Activated T-helper 1 cell treated with anti-CD3 and anti-CD28 coated beads, Interleukin-12 subunit alpha, Interleukin-12 subunit beta, Interleukin-2, Interleukin-4 antibody, amounts not matched to agents 30 ng/mL and 10 ng/mL and 1 ng/mL, durations not matched to agents 14 hours and 24 hours and 36 hours (primary cell): ENCODE data around the gene IFT88. TPM values are rescaled to one million over a fixed set of nuclear protein-coding genes. Genes with fewer than 3 reads are reported as not detected.

ENCODE experiments used
- DNase-seq: peaks from one replicate; pipeline ENCODE4 v3.0.0; 2021; ENCODE audit warnings: low spot score
- H3K27ac Mint-ChIP-seq: one replicate; pipeline ENCODE4 v1.8.0; 2021; ENCODE audit warnings: mild to moderate bottlenecking, mixed read lengths
- H3K27me3 Mint-ChIP-seq: one replicate; pipeline ENCODE4 v1.8.0; 2022; ENCODE audit warnings: mild to moderate bottlenecking, moderate library complexity, mixed read lengths; ENCODE audit not compliant: insufficient read depth
- H3K36me3 Mint-ChIP-seq: one replicate; pipeline ENCODE4 v1.8.0; 2021; ENCODE audit warnings: low read depth, mixed read lengths
- H3K4me1 Mint-ChIP-seq: one replicate; pipeline ENCODE4 v1.8.0; 2021; ENCODE audit warnings: low read depth, mixed read lengths
- H3K4me3 Mint-ChIP-seq: one replicate; pipeline ENCODE4 v1.8.0; 2021; ENCODE audit warnings: mild to moderate bottlenecking, moderate library complexity, mixed read lengths
- H3K9me3 Mint-ChIP-seq: one replicate; pipeline ENCODE4 v1.8.0; 2021; ENCODE audit warnings: mixed read lengths
- intact Hi-C: fragments of 100-400 bp; cut with micrococcal nuclease; formaldehyde crosslinking; loops from one replicate; pipeline ENCODE4 v1.15.1; 2024
- total RNA-seq: library from RNA; stranded (reverse); gene quantifications from 2 replicates; pipeline ENCODE4 v1.2.3, GENCODE V29; 2022

IFT88 gene
- total RNA-seq, 1 donor from 2014 or later = 1.5 TPM

GRCh38 chr13:20573636-20574035, 6.7 kb downstream of the IFT88 start:
- Mint-ChIP-seq H3K27ac (no peak overlapping the region), H3K4me3 (no peak overlapping the region), H3K36me3 (peaks cover 4% of the 10 kb centered on the region), H3K9me3 (no peaks in the 10 kb centered on the region), H3K4me1 (peaks cover 8% of the 10 kb centered on the region), H3K27me3 (no peaks in the 10 kb centered on the region)
- intact Hi-C loops = no loop called here
- DNase-seq = no peak

- H3K9me3 Mint-ChIP-seq = peaks cover 10% of the 10 kb centered on the region
- H3K4me1 Mint-ChIP-seq = no peaks in the 10 kb centered on the region
- no peak for DNase-seq
- no peak overlapping the region for H3K27ac Mint-ChIP-seq
- H3K36me3 Mint-ChIP-seq = peaks cover 11% of the 10 kb centered on the region
- H3K4me3 Mint-ChIP-seq = no peak overlapping the region
- no peaks in the 10 kb centered on the region for H3K27me3 Mint-ChIP-seq
- intact Hi-C loops = no loop called here
Measured at GRCh38 chr13:20579191-20579590, 12.2 kb downstream of the IFT88 start.

- Mint-ChIP-seq H3K4me3 (no peak overlapping the region), H3K36me3 (peaks cover 14% of the 10 kb centered on the region), H3K4me1 (no peaks in the 10 kb centered on the region), H3K27ac (no peak overlapping the region), H3K9me3 (peaks cover 14% of the 10 kb centered on the region), H3K27me3 (no peaks in the 10 kb centered on the region)
- DNase-seq = no peak
- intact Hi-C loops = no loop called here
Measured at GRCh38 chr13:20580257-20580656, 13.3 kb downstream of the IFT88 start.

GRCh38 chr13:20582026-20582425, 15.1 kb downstream of the IFT88 start:
- peaks cover 14% of the 10 kb centered on the region for H3K9me3 Mint-ChIP-seq
- intact Hi-C loops = no loop called here
- no peak overlapping the region for H3K27ac Mint-ChIP-seq
- H3K4me1 Mint-ChIP-seq = no peaks in the 10 kb centered on the region
- H3K27me3 Mint-ChIP-seq = no peaks in the 10 kb centered on the region
- DNase-seq = no peak
- peaks cover 14% of the 10 kb centered on the region for H3K36me3 Mint-ChIP-seq
- no peak overlapping the region for H3K4me3 Mint-ChIP-seq

GRCh38 chr13:20583803-20584293, 16.9 kb downstream of the IFT88 start:
- H3K27ac Mint-ChIP-seq = no peak overlapping the region
- peaks cover 14% of the 10 kb centered on the region for H3K9me3 Mint-ChIP-seq
- H3K27me3 Mint-ChIP-seq = no peaks in the 10 kb centered on the region
- peaks cover 11% of the 10 kb centered on the region for H3K36me3 Mint-ChIP-seq
- no peak for DNase-seq
- intact Hi-C loops = no loop called here
- H3K4me3 Mint-ChIP-seq = no peak overlapping the region
- H3K4me1 Mint-ChIP-seq = no peaks in the 10 kb centered on the region

- peaks cover 11% of the 10 kb centered on the region for H3K36me3 Mint-ChIP-seq
- no peak overlapping the region for H3K4me3 Mint-ChIP-seq
- no peaks in the 10 kb centered on the region for H3K4me1 Mint-ChIP-seq
- no peak for DNase-seq
- peaks cover 14% of the 10 kb centered on the region for H3K9me3 Mint-ChIP-seq
- no peak overlapping the region for H3K27ac Mint-ChIP-seq
- intact Hi-C loops = no loop called here
- H3K27me3 Mint-ChIP-seq = no peaks in the 10 kb centered on the region
Measured at GRCh38 chr13:20585371-20585770, 18.4 kb downstream of the IFT88 start.

- DNase-seq = no peak
- no peak overlapping the region for H3K27ac Mint-ChIP-seq
- intact Hi-C loops = no loop called here
- H3K4me1 Mint-ChIP-seq = no peaks in the 10 kb centered on the region
- H3K36me3 Mint-ChIP-seq = peaks cover 5% of the 10 kb centered on the region
- no peaks in the 10 kb centered on the region for H3K27me3 Mint-ChIP-seq
- H3K9me3 Mint-ChIP-seq = peaks cover 9% of the 10 kb centered on the region
- no peak overlapping the region for H3K4me3 Mint-ChIP-seq
Measured at GRCh38 chr13:20588529-20589110, 21.7 kb downstream of the IFT88 start.

GRCh38 chr13:20590561-20590960, 23.6 kb downstream of the IFT88 start:
- intact Hi-C loops = no loop called here
- DNase-seq = no peak
- no peak overlapping the region for H3K27ac Mint-ChIP-seq
- no peaks in the 10 kb centered on the region for H3K27me3 Mint-ChIP-seq
- H3K36me3 Mint-ChIP-seq = no peaks in the 10 kb centered on the region
- H3K4me3 Mint-ChIP-seq = no peak overlapping the region
- no peaks in the 10 kb centered on the region for H3K9me3 Mint-ChIP-seq
- no peaks in the 10 kb centered on the region for H3K4me1 Mint-ChIP-seq

- Mint-ChIP-seq H3K36me3 (no peaks in the 10 kb centered on the region), H3K27me3 (no peaks in the 10 kb centered on the region), H3K4me1 (no peaks in the 10 kb centered on the region), H3K4me3 (no peak overlapping the region), H3K9me3 (no peaks in the 10 kb centered on the region), H3K27ac (no peak overlapping the region)
- DNase-seq = no peak
- intact Hi-C loops = no loop called here
Measured at GRCh38 chr13:20592606-20593005, 25.6 kb downstream of the IFT88 start.

- intact Hi-C loops = no loop called here
- Mint-ChIP-seq H3K27me3 (no peaks in the 10 kb centered on the region), H3K36me3 (no peaks in the 10 kb centered on the region), H3K4me1 (no peaks in the 10 kb centered on the region), H3K9me3 (no peaks in the 10 kb centered on the region), H3K27ac (no peak overlapping the region), H3K4me3 (no peak overlapping the region)
- DNase-seq = no peak
Measured at GRCh38 chr13:20594280-20594679, 27.3 kb downstream of the IFT88 start.

- Mint-ChIP-seq H3K27me3 (no peaks in the 10 kb centered on the region), H3K4me1 (no peaks in the 10 kb centered on the region), H3K4me3 (no peak overlapping the region), H3K9me3 (no peaks in the 10 kb centered on the region), H3K27ac (no peak overlapping the region), H3K36me3 (no peaks in the 10 kb centered on the region)
- intact Hi-C loops = no loop called here
- no peak for DNase-seq
Measured at GRCh38 chr13:20607015-20607414, 40.1 kb downstream of the IFT88 start.

GRCh38 chr13:20608438-20609020, 41.6 kb downstream of the IFT88 start:
- no peak overlapping the region for H3K27ac Mint-ChIP-seq
- DNase-seq = no peak
- H3K36me3 Mint-ChIP-seq = no peaks in the 10 kb centered on the region
- intact Hi-C loops = no loop called here
- no peaks in the 10 kb centered on the region for H3K9me3 Mint-ChIP-seq
- no peaks in the 10 kb centered on the region for H3K4me1 Mint-ChIP-seq
- peaks cover 2% of the 10 kb centered on the region for H3K27me3 Mint-ChIP-seq
- H3K4me3 Mint-ChIP-seq = no peak overlapping the region

GRCh38 chr13:20609145-20609544, 42.2 kb downstream of the IFT88 start:
- H3K27me3 Mint-ChIP-seq = peaks cover 2% of the 10 kb centered on the region
- H3K27ac Mint-ChIP-seq = no peak overlapping the region
- H3K4me1 Mint-ChIP-seq = no peaks in the 10 kb centered on the region
- H3K36me3 Mint-ChIP-seq = no peaks in the 10 kb centered on the region
- H3K9me3 Mint-ChIP-seq = no peaks in the 10 kb centered on the region
- DNase-seq = no peak
- intact Hi-C loops = no loop called here
- H3K4me3 Mint-ChIP-seq = no peak overlapping the region

GRCh38 chr13:20610006-20610405, 43.0 kb downstream of the IFT88 start:
- H3K4me1 Mint-ChIP-seq = no peaks in the 10 kb centered on the region
- intact Hi-C loops = no loop called here
- H3K27ac Mint-ChIP-seq = no peak overlapping the region
- H3K36me3 Mint-ChIP-seq = no peaks in the 10 kb centered on the region
- no peaks in the 10 kb centered on the region for H3K9me3 Mint-ChIP-seq
- DNase-seq = no peak
- no peak overlapping the region for H3K4me3 Mint-ChIP-seq
- H3K27me3 Mint-ChIP-seq = peaks cover 2% of the 10 kb centered on the region
